Fibroblast of skin of left quadriceps (primary cell): ENCODE results near the gene YPEL2.
A peak's percentile ranks its signal among the peaks of the same experiment; 100 is the strongest.
"Not testable (repeated sequence)": the region's sequence is repeated elsewhere in the genome, so short reads cannot be mapped to it uniquely, and the experiment has no call there.

Source experiments
- DNase-seq, 2 experiments: peaks; one replicate each; pipeline ENCODE4 v3.0.0-alpha.2; 2013; ENCODE audit warnings: low read depth in 2 of 2

Gene YPEL2

DNA sequence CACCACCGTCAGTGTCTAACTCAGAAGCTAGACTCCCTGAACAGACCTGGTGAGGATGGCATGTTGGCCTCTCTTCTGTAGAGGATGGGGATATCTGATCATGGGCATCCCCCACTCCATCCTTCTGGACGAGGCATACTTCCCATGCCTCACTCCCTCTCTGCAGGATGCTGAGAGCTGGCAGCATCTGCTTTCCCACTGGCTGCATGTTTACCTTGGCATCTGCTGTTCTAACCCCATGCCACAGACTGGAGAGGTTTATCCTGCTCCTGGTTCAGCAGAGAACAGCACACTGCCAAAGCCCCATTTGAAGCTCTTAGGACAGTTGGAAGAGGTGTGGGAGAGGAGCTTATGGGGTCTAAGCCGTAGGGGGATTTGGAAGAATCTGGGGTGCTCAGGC is 46.0 kb downstream of the YPEL2 start:
- no peak for DNase-seq

DNA sequence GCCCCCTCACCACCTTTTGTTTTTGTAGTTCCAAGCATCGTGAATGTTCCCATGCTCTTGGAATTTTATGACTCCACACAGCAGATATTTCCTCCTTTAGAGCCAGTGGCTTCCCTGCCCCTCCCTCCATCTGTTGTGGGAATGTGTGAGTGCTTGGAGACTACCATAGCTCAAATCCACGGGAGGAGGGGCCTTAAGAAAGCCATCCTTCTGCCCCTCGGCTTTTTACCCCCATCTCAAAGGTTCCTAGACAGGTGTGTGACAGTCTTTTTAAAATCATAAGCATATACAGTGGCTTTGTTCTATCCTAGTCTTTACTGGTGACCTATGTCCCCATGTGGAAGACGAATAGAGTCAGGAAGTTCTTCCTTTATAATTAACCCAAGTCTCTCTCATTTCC is 47.2 kb downstream of the YPEL2 start:
- peak; percentile 78 to 79 for DNase-seq

DNA sequence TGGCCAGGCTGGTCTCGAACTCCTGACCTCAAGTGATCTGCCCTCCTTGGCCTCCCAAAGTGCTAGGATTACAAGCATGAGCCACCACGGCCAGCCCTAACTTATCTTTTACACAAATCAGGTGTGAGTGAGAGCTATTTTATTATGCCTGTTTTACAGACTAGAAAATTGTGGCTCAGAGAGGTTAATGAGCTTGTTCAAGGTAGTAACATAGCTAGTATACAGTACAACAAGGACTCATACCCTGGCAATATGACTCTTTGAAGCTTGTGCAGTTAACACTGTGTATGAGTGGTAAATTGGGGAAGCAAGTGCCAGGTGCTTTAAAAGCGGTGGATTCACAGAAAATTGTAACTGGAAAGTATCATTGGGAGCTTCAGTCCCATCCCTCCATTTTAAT is 49.0 kb downstream of the YPEL2 start:
- no peak for DNase-seq

GRCh38 chr17:59381716-59382570 is 50.5 kb downstream of the YPEL2 start:
- DNase-seq: no peak

DNA sequence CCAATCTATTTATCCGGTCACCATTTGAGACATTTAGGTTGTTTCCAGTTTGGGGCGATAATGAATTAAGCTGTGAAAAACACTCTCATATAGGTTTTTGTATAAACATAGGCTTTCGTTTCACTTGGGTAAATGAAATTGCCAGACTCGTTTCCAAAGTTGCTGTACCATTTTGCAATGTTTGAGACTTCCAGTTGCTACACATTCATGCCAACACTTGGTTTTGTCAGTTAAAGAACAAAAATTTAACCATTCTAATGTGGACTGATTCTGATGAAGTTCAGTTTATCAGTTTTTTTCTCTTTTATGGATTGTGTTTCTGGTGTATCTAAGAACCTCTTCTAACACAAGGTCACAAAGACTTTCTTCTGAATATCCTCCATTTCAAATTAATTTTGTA is 52.4 kb downstream of the YPEL2 start:
- no peak for DNase-seq

DNA sequence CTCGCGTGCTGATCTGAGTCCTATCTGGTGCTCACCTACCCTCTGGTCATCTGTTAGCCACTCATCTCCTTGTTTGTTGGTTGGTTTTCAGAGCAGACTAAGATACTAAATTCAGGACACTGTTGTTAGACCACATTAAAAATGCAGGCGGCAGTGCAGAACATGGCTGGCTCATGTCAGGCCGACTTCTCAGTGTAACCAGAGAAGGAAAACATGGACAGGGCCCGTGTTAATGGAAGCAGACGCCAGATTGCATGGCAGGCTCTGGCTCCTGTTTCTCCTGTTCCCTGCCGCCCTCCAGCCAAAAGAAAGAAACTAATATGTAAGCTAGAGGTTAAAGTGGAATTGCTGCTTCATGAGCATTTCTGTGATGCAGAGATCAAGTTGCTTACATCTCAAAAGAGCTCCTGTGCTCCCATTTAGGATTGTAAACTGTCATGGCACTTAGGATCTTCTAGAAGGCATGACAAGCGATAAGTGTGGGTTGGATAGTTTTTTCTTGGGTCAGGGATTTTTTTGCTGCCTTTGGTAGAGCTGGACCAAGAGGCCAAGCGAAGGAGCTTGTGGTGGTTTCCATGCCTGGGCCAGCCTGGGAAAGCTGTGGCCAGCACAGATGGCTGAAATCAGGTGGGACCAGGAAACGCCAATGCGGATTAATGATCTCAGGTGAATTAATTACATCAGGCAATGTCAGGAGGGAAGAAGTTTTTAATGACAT is 56.1 kb downstream of the YPEL2 start:
- DNase-seq: no peak

- no peak for DNase-seq
Observed at GRCh38 chr17:59388069-59388556, 56.7 kb downstream of the YPEL2 start.

- DNase-seq: no peak
Observed at GRCh38 chr17:59389066-59389465, 57.6 kb downstream of the YPEL2 start.

- no peak for DNase-seq
Observed at GRCh38 chr17:59391021-59391420, 59.6 kb downstream of the YPEL2 start.

- no peak for DNase-seq
Observed at GRCh38 chr17:59392973-59393679, 61.7 kb downstream of the YPEL2 start.

GRCh38 chr17:59393742-59394410 is 62.4 kb downstream of the YPEL2 start:
- not testable (repeated sequence) for DNase-seq

DNA sequence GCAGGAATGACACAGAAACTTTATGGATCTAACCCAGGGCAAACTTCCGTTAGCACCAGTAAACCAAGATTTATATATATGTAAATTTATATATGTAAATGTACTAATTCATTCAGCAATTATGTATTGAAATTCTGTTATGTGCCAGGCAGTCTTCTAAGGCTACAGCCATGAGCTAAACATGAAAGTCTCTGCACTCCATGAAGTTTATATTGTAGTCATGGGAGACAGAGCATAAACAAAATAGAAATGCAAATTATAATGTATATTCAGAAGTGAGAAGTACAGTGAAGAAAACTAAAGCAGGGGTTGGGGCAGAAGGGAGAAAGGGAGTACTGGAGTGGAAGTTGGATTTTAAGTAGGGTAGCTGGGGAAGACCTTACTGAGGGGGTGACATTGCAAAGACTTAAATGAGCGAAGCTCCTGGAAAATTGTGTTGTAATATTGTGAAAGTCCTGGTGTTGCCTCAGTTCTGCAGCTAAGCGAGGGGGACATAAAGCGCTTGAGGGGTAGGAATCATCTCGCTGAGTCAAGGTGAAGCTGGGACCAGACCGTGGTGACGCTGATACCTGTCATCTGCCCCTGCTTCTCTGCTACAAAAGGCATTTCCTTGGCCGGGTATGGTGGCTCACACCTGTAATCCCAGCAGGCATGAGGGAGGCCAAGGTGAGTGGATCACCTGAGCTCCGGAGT is 64.8 kb downstream of the YPEL2 start:
- no peak for DNase-seq

DNA sequence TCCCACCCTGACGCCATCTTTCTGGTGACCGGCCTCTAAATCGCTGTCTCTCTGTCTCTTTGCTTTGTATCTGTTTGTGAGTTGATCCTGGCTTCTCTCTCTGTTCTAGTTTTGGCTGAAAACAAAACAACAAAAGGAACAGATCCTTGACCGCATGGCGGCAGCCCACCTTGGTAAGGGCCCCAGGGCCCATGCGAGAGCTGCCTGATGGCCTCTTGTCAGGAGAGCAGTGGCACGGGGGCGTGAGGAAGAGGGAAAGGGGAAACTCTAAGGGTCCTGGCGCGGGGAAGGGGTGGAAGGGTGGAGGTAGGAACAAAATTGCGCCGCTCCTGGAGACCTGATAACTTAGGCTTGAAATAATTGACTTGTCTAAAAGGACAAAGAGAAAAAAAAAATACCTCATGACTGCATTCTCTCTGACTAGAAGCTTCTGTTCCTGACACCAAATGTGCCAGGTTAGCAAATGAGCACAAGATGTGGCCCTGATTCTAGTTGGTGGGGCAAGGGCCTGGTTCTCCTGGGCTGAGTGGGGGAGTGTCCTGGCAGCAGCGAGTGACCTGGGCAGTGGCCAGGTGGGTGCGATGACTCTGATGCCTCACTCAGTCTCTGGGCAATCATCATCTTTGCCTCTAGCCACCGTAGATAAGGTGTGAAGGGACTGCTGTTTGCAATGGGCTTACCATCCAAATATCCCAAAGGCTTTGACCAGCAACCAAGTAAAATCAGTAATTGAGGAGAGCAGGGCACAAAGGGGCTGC is 66.0 kb downstream of the YPEL2 start:
- no peak for DNase-seq

- DNase-seq: no peak
Observed at GRCh38 chr17:59399914-59400313, 68.5 kb downstream of the YPEL2 start.

DNA sequence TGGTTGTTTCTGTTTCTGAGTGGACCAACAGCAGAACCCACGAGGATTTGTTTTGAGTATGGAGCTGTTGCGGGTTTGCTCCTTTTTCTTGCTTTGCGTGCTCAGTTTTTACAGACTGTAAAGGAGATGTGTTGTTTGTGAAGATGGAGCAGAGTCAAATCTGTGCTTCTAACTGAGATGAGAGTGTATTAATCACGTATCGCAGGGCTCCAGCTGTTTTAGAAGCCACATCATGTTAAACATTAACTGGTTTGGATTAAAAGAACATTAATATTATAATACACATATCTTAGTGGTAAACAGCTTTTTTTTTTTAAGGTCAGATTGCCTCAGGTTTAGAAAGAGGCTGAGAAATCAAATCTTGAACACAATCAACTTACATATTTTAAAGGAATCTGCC is 69.4 kb downstream of the YPEL2 start:
- no peak for DNase-seq

GRCh38 chr17:59401274-59401673 is 69.8 kb downstream of the YPEL2 start:
- no peak for DNase-seq

- no peak for DNase-seq
Observed at GRCh38 chr17:59401725-59402124, 70.3 kb downstream of the YPEL2 start.

DNA sequence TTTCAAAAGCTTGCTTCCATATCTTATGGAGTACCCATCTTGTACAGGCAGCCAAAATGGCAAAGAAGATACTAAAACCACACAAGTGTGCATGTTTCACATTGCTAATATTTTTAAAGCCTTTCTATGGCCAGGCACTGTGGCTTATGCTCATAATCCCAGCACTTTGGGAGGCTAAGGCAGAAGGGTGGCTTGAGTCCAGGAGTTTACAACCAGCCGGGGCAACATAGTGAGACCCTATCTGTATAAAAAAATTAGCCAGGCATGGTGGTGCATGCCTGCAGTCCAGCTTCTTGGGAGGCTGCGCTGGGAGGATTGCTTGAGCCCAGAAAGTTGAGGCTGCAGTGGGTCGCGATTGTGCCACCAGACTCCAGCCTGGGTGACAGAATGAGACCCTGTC is 71.3 kb downstream of the YPEL2 start:
- DNase-seq: no peak

DNA sequence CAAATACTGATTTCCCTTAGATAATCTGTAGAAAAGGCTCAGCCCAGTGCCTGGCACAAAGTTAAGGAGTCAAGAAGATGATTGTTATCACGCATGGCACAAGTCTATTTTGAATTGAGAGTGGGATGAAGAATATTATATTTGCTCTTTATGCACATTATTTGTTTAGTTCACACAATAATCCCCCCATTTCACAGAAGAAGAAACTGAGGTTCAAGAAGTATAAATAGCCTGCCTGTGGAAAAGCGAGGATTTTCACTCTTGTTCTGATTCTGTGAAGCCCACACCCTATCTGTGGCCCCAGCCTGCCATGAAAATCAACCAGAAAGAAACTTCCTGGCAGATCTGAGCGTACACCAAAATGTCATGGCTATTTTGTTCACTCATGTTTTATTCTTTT is 73.0 kb downstream of the YPEL2 start:
- no peak for DNase-seq

DNA sequence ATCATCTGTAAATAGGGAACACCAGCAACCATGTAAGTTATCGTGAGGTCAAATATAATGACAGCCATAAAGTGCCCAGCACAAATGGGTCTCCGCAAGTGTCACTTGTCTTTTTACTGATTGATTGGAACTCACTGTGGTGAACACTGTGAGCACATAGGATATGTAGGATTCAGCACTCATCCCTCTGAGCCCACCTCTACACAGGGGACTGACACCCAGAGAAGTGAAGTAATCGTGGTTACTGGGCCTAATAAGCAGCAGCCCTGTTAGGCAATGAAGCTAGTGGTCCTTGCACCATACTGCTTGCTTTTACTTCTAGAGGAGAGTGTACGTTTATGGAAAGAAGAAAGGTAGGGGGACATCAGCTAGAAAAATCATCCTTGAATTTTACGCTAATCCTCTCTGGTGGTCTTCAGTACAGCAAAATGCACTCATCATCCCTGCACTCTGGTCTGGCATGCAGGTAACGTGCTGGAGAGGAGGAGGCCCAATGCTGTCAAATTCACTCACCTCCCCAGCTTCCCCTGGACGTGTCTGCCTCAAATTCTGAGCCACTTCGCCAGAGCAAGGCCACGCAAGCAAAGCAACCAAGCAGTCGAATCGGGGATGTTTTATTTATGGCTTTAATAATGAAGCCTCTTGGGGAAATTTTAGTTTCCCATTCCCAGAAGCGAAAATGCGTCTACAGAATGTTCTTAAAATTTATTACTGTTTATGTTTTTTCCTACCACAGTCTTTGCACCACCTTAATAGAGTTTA is 74.7 kb downstream of the YPEL2 start:
- DNase-seq: no peak
